HTR-8/SVneo (cell line): ENCODE results near the gene ENO1.

ENCODE experiments used
- DNase-seq: peaks from one replicate; pipeline ENCODE4 v3.0.0; 2011; ENCODE audit warnings: low spot score, mixed read lengths; ENCODE audit not compliant: insufficient read length
- FAIRE-seq: peaks from 2 replicates; lab custom pipeline; 2011; peaks lifted over from hg19 to GRCh38; lab: Jason Lieb, UNC

Gene ENO1

GRCh38 chr1:8817412-8818324, 60.8 kb downstream of the ENO1 start, which contains the start of gene RERE:
TSS of gene RERE (minus strand) at chr1:8817640.
- DNase-seq (peak; percentile 95), FAIRE-seq (peak; percentile 84)

- DNase-seq, result no peak
- no peak for FAIRE-seq
Observed at GRCh38 chr1:8816831-8817411, 61.6 kb downstream of the ENO1 start.

DNA sequence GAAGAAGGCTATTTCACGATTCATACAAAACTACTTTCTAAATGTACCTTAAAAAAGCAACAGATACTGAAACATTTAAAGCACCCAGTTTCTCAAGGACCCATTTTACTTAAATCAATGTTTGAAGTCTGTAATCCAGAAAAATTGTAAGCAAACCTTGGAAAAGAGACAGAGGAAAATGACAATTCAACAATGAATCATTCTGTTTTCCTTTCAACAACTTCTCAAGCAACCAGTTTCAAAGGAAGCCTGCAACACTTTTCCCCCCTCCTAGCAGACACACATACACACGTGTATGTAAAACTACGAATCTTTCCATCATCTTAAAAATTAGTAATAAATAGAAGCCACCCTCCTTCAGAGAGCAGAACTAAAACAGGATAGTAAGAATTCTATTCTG, 62.2 kb downstream of the ENO1 start:
- FAIRE-seq, result no peak
- no peak for DNase-seq

GRCh38 chr1:8815582-8816151, 62.8 kb downstream of the ENO1 start:
- FAIRE-seq (no peak), DNase-seq (no peak)

DNA sequence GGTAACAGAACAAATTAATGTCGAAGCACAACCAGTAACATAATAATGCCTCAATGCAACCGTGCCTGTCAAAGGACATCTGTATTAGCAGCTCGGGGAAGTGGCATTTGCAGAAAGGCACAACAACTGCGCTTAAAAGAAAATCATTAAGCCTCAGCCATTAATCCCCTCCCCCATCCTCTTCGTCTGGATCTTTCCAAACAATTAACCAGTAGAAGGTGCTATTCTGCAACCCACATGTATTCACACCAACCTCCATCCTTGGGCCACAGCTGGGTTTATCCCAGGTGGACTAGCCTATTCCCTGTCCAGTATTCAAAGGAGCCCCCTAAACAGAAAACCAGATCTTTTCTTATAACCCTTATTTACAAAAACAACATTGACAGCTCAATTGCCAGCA, 63.6 kb downstream of the ENO1 start:
- FAIRE-seq (no peak), DNase-seq (no peak)

- FAIRE-seq (no peak), DNase-seq (no peak)
Observed at GRCh38 chr1:8813991-8814390, 64.5 kb downstream of the ENO1 start.

DNA sequence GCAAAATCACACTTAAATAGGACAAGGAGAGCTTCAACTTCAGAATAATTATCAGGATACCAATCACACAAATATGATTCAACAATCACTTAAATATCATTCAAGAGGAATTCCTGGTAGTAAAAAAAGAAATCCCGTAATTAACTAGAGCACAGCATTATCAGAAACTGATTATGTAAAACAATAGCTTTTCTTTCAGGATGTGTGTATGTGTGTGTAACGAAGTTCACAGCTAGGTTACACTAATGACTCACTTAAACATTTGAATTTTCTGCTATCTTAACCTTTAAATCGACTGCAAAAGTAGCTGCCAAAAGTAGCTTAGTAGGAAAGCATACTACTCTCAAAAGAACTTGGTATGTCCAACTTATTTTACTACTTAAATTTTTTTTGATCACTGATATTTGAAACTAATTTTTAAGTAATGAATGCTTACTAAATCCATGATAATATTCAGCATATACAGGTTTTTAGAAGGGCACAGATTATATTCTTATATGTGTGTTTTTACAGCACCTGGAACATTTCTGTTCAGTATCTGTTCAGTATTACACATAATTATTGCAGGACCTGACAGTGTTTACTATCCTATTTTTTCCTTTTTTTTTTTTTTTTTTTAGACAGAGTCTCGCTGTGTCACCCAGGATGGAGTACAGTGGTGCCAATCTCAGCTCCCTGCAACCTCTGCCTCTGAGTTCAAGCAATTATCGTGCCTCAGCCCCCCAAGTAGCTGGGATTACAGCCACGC, 65.3 kb downstream of the ENO1 start:
- no peak for DNase-seq
- FAIRE-seq, result no peak

GRCh38 chr1:8812081-8812480, 66.4 kb downstream of the ENO1 start:
- no peak for DNase-seq
- no peak for FAIRE-seq
